Activated CD8-positive, alpha-beta memory T cell treated with anti-CD3 and anti-CD28 coated beads for 36 hours (primary cell): ENCODE measurements around the gene NHLRC2. TPM values are rescaled to one million over a fixed set of nuclear protein-coding genes. Genes with fewer than 3 reads are reported as not detected.

Experiments
- CTCF ChIA-PET: fragments of 350-600 bp; sonication (Branson Sonifier 250); formaldehyde crosslinking; loops from one replicate; lab custom pipeline; 2021; ENCODE audit warnings: antibody characterized with exemption; lab: Charles Lee
- POLR2A ChIA-PET: fragments of 350-600 bp; sonication (Branson Sonifier 250); formaldehyde crosslinking; loops from one replicate; lab custom pipeline; 2021; ENCODE audit warnings: antibody characterized with exemption; lab: Charles Lee
- total RNA-seq, 2 experiments: library from RNA; stranded (reverse); gene quantifications; one replicate each; pipeline ENCODE4 v1.2.3, GENCODE V29; 2021

NHLRC2 gene
- total RNA-seq, 2 experiments from 2014 or later, result 32.1 to 33.2 TPM

DNA sequence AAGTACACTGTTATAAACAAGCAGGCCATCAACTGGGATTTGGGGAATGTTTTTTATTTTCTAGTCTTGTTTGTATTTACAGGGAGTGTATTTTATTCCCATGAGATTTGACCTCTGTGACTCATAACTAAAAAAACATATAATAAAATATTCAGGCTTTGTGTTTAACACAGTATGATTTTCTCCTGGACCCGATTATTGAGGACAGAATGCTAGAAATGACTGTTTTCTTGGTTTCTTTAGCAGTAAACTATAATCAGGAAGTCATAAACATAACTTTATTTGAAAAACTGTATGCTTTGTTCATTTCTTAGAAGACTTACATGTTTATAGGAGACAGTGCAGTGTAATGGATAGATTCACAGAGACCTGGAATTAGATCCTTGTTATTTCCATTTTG is 2.1 kb downstream of the NHLRC2 start:
- POLR2A ChIA-PET, result no interaction called here
- CTCF ChIA-PET, result interaction anchor here (1.1 kb wide), 1 partner anchor 246 kb away, joined by 3 read pairs; no protein-coding TSS in a partner anchor

GRCh38 chr10:113857210-113857609 is 2.7 kb downstream of the NHLRC2 start:
- ChIA-PET POLR2A (interaction anchor here (0.5 to 1.1 kb wide), 2 partner anchors 83 to 317 kb away, joined by 3 read pairs; partner anchors contain the start of gene CCDC186), CTCF (no interaction called here)

DNA sequence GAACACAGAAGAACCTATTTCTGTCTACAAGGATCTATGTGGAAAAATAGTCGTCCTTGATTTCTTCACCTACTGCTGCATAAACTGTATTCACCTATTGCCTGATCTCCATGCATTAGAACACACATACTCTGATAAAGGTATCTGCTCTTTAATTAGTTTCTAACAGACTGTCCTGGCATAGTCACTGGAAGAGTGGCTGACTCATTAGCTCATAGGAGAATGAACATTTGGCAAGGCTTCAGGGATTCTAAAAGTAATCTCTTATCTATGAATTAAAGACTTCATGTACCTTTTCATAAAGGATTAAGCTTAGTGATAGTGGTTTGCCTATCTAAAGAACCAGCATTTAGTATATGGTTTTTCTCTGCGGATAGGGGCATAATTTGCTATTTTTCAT is 4.1 kb downstream of the NHLRC2 start:
- ChIA-PET CTCF (no interaction called here), POLR2A (no interaction called here)

DNA sequence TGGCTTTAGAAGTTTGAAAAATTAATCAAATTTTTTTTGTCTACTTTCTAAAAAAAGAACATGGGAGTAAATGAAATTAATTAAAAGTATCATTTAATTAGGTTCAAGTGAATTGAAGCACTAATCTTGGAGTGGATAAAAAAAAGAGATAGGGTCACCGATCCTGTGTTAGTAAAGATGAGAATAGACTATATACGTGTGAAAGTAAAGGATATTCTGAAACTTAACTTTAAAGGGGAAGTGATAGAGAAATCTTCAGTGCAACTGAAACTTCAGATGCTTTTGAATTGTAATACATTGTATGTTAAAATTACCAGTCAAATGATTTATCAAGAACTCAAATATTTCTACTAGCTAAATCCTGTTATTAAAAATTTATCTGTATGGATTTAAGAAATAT is 4.8 kb downstream of the NHLRC2 start:
- POLR2A ChIA-PET, result no interaction called here
- CTCF ChIA-PET, result no interaction called here

- ChIA-PET CTCF (no interaction called here), POLR2A (no interaction called here)
These were observed 11.4 kb downstream of the NHLRC2 start for GRCh38 chr10:113865901-113866300.

DNA sequence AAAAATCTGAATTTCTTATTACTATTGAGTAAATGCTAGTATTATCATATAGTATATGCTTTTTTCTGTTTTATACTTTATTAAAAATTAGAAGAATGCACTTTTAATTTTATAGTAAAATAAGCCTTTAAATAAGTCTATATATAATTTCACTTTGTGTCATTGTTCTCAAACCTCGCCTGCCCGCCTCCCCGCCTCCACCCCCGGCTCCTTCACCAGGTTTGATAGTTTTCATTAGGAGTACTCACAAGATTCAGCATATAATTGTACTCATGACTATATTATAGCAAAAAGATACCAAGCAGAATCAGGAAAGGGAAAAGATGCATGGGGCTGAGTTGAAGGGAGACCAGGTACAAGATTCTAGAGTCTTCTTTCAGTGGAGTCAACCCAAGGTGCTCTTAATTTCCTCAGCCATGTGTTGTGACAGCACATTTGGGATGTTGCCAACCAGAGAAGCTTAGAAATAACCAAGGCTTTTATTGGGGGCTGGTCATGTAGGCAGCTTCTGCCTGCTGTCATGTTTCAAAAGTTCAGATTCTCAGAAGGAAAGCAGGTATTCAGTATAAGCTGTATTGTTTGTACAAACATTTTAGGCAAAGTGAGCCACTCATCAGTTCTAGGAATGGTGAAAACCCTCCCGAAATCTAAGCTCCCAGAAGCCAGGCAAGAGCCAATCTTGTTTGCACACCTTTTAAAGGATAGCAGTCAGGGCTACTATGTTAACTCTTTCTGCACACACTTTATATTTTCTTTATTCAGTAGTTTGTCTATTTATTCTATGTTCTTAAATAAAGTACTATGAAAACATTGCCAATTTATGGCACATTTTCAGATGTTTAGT is 12.3 kb downstream of the NHLRC2 start:
- ChIA-PET POLR2A (no interaction called here), CTCF (no interaction called here)

DNA sequence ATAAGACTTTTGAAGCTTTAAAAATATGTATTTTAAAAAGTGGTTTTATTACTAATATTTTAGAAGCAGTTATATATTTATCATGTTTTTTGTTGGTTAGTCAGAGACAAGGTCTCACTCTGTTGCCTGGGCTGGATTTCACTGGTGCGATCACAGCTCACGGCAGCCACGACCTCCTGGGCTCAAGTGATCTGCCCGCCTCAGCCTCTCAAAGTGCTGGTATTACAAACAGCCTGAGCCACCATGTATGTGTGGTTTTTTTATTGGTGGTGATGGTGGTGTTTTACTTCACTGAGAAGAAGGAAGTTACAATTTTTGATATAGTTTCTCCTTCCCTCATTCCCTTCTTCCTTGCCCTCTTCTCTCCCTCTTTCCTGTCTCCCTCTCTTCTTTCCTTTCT is 13.4 kb downstream of the NHLRC2 start:
- CTCF ChIA-PET, result no interaction called here
- POLR2A ChIA-PET, result no interaction called here

DNA sequence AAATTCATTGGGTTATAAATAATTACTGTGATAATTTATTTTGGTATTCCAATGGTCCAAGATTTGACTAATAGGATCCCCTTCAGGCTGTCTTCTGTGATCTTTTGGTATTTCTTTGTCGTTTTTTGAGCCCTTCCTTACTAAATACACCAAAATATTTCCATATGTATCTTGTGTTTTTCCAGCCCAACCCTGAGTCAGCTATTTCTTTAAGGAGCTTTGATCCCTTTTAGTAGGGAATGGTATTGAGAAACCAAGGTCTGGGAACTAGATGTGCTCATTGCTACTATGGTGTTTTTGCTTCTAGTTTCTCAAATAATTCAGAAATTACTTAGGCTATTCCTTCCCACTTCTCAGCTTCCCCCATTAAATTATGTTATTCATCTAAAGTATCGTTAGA is 15.3 kb downstream of the NHLRC2 start:
- ChIA-PET POLR2A (no interaction called here), CTCF (no interaction called here)

DNA sequence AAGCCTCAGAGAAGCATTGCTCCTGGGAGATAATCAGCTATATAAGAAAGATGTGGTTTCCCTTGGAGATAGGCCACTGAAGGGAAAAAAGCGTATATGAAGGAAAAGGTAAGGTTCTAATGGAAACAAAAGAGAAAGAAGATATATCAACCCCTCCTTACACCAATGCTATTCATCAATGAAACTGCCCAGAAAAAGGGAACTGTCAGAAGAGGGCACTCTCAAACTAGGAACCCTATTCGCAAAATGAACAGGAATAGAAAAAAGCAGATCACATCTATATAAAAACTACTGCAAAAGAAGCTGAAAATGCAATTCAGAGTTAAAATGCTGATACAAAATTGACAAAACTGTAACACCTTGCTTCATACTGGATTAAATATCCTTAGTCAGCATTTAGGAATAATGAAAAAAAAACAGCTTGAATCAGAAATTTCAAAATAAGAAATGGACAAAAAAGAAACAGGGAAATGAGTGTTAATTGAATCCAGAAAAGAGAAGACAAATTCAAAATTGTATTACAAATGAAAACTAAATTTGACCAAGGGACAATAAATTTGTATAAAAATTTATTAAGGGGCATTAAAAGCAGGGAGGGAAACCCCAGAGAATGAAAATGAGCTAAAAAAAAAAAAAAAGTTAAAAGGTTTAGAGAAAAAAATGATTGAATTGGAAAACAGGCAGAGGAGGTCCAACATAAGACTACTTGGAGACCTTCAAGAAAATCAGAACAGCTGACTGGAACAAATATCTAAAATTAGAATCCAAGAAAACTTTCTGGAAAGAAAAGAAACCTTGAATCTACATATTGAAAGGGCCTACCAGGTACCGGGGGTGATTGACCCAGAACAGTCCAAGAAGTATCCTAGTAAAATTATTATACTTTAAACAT is 17.9 kb downstream of the NHLRC2 start:
- ChIA-PET POLR2A (interaction anchor here (0.6 kb wide), 1 partner anchor 55 kb away, joined by 3 read pairs; no protein-coding TSS in a partner anchor), CTCF (no interaction called here)

- CTCF ChIA-PET, result interaction anchor here (0.6 to 1.6 kb wide), 2 partner anchors 12 to 154 kb away, joined by 3 to 4 read pairs; no protein-coding TSS in a partner anchor
- POLR2A ChIA-PET, result no interaction called here
These were observed 20.8 kb downstream of the NHLRC2 start for GRCh38 chr10:113875212-113875611.

GRCh38 chr10:113876461-113876860 is 22.0 kb downstream of the NHLRC2 start:
- CTCF ChIA-PET, result no interaction called here
- POLR2A ChIA-PET, result no interaction called here

DNA sequence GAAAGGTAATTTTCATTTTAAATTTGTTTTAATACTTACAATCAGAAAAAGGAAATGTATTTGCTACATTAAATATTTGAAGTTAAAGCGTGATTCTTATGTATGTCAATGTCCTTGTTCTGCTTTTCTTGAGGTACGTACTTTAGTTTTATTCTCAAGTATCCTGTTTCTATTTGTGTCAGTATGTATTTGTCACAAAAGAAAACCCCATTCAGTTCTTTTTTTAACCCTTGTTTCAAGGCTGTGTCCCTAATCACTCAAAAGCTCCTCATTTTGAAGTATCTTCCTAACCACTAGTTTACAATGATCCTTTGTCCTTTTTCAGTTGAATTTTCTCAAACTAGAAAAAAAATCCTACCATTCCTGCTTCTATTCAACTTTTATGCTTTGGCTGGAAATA is 25.2 kb downstream of the NHLRC2 start:
- POLR2A ChIA-PET, result no interaction called here

DNA sequence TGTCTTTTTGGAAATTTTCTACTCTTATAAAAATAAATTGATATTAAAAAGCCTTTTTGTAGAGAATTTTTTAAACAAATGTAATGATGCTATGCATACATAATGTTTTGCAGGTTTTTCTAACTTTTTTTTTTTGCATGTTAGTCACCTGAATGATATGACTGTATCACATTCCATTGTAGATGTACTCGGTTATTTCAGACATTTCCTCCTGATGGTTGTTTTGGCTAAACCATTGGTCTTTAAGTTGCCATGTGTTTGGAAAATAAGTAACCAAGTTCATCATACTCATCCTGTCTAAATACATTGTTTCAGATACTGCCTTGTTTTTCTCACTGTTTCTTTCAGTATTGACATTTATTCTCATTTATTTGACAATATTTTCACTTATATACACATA is 25.8 kb downstream of the NHLRC2 start:
- ChIA-PET CTCF (no interaction called here), POLR2A (no interaction called here)

More for the DNA sequence above, 25.2 kb downstream of the NHLRC2 start:
- CTCF ChIA-PET, result no interaction called here

- CTCF ChIA-PET, result interaction anchor here (0.6 kb wide), 1 partner anchor 157 kb away, joined by 3 read pairs; no protein-coding TSS in a partner anchor
- POLR2A ChIA-PET, result no interaction called here
These were observed 27.8 kb downstream of the NHLRC2 start for GRCh38 chr10:113882240-113882639.

DNA sequence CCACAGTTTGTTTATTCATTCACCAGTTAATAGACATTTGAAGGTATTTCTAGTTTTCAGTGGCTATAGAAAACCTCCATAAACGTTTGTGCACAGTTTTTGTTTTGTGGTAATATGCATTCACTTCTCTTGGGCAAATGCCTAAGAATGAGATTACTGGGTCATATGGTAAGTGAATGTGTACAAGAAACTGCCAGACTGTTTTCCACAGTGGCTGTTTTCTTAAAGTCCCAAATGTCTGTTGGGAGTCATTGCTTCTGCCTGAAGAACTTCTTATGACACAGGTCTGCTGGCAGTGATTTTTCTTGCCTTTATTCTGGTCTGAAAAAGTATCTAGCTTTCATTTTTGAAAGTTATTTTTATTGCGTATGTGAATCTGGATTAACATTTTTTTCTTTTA is 35.5 kb downstream of the NHLRC2 start:
- CTCF ChIA-PET, result no interaction called here
- POLR2A ChIA-PET, result no interaction called here

DNA sequence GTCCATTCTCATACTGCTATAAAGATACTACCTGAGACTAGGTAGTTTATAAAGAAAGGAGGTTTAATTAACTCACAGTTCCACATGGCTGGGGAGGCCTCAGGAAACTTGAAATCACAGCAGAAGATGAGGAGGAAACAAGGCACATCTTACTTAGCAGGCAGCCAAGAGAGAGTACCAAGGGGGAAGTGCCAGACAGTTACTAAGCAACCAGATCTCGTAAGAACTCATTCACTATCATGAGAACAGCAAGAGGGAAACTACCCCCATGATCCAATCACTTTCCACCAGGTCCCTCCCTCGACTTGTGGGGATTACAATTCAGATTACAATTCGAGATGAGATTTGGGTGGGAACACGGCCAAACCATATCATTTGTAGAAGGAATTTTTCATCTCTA is 36.3 kb downstream of the NHLRC2 start:
- ChIA-PET POLR2A (no interaction called here), CTCF (interaction anchor here (0.6 kb wide), 1 partner anchor 23 kb away, joined by 3 read pairs; no protein-coding TSS in a partner anchor)

DNA sequence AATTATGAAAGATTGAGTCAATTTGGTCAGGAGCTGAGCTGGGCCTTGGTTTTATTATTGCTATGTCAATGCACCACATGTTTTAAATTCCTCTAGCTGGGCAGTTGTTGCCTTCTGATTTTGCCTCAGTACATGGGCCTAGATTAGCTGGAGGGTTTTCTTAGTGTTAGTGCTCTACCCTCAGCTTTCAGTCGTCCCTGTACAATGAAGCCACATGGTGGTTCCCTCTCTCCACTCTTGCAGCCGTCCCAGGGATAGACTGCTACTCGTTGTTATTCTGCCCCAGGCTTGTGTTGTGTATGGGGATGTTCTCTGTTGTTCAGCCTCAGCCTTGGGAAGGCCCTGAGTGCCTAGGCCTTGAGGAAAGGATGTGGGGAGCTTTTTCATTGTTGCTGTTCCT is 37.0 kb downstream of the NHLRC2 start:
- ChIA-PET POLR2A (no interaction called here), CTCF (interaction anchor here (0.6 kb wide), 1 partner anchor 22 kb away, joined by 3 read pairs; no protein-coding TSS in a partner anchor)

GRCh38 chr10:113893570-113893969 is 39.1 kb downstream of the NHLRC2 start:
- CTCF ChIA-PET, result no interaction called here

DNA sequence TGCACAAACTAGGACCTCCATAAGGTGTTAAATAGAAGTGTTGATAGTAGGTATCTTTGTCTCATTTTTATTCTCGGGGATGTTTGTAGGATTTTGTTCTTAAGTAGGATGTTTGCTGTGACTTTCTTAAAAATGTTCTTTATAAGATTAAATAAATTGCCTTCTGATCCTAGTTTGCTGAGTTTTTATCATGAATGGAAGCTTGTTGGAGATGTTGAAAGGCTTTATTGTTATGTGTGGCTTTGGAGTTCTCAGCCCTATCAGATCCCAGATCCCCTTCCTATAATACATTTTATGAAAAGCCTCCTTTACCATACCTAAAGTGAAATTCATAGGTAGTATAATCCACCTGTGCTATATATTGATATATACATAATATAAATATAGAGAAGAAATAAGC is 40.1 kb downstream of the NHLRC2 start:
- CTCF ChIA-PET, result no interaction called here

More at GRCh38 chr10:113893570-113893969, 39.1 kb downstream of the NHLRC2 start:
- POLR2A ChIA-PET, result no interaction called here

DNA sequence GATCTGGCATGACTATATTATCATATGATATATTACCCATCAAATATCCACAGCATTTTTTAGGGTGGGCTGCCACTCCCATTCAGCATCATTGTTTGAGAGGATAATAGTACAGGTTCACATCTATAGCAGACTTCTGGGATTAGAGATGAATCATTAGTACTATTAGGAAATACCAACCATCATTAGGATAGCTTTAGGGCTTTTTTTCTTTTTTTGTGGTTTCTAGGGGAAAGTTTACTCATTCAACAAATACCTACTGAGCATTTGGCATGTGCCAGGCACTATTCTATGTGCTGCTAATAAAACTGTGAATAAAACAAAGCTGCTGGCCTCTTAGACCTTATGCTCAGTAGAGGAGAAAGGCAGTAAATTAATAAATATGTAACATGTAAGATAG is 40.6 kb downstream of the NHLRC2 start:
- POLR2A ChIA-PET, result no interaction called here

More for the DNA sequence above, 40.1 kb downstream of the NHLRC2 start:
- POLR2A ChIA-PET, result no interaction called here

More for the DNA sequence above, 40.6 kb downstream of the NHLRC2 start:
- CTCF ChIA-PET, result no interaction called here
